ENCODE measurements around the gene MCUR1. TPM values are rescaled to one million over a fixed set of nuclear protein-coding genes. Genes with fewer than 3 reads are reported as not detected.

MCUR1 gene
- total and polyA plus RNA-seq, 9 of the 15 experiments (the other 6 are each of a cell fraction or from before 2014, with no cell fraction given): 5.1 to 60.2 (median 41.4) TPM

DNA sequence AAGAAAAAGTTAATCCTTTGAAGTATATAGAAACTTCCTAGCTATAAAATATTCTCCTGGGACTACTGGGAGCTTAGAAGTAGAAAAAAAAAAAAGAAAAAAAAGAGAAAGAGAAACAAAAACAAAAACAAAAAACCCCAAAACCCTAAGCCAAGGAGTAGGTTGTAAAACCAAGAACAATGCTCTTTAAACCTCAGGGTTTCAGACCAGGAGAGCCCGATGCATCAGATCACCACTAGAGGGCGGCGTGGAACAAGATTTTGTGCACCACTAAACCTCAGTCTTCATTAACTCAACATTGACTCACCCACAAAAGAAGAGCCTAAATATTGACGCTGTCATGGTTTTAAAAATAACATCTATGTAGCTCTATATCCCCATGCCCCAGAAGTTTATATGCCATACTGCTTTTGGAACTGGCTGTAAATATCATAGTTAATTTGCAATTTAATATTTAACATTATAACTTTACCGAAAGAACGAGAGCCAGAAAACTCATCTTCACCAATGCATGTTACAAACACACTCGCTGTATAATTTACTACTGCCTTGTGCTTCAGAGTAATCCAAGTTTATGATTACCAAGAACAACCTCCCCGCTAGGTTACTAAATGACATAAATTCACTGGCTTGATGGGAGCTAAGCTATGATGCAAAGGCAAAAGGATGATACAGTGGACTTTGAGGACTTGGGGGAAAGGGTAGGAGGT lies 19.2 kb downstream of the MCUR1 start (continued):
- TF ChIP-seq NFXL1 (CRISPR knock-in tag; IDR thresholded peaks at IDR 0.05) (no peak), NCOA1 (IDR thresholded peaks at IDR 0.05; ENCODE audit: low read depth) (peak; percentile 45; the same call in 1 of the 2 replicates), MYBL2 (IDR thresholded peaks at IDR 0.05; ENCODE audit: low read depth) (no peak), MYBL2 (CRISPR knock-in tag; IDR thresholded peaks at IDR 0.05; ENCODE audit: borderline replicate concordance) (no peak), CEBPB (tag; IDR thresholded peaks at IDR 0.05) (no peak), SRSF3 (IDR thresholded peaks at IDR 0.05; ENCODE audit: insufficient read depth, low read length) (no peak), PHB (CRISPR knock-in tag; IDR thresholded peaks at IDR 0.05) (no peak), SAFB (IDR thresholded peaks at IDR 0.05; ENCODE audit: borderline replicate concordance, low read depth, low read length) (no peak), NCOA6 (IDR thresholded peaks at IDR 0.05) (no peak), NR3C1 (CRISPR knock-in tag; IDR thresholded peaks at IDR 0.05) (no peak), ZC3H8 (IDR thresholded peaks at IDR 0.05) (peak; percentile 84; the same call in 1 of the 2 replicates), ELF2 (CRISPR knock-in tag; IDR thresholded peaks at IDR 0.05) (no peak), ASH1L (IDR thresholded peaks at IDR 0.05; ENCODE audit: borderline replicate concordance, low read depth, partially characterized antibody) (peak; percentile 53), IFI16 (CRISPR knock-in tag; IDR thresholded peaks at IDR 0.05) (no peak), FOSL1 (tag; conservative IDR thresholded peaks at IDR 0.05) (peak; percentile 66)
- TF ChIP-seq, protein P1, sequence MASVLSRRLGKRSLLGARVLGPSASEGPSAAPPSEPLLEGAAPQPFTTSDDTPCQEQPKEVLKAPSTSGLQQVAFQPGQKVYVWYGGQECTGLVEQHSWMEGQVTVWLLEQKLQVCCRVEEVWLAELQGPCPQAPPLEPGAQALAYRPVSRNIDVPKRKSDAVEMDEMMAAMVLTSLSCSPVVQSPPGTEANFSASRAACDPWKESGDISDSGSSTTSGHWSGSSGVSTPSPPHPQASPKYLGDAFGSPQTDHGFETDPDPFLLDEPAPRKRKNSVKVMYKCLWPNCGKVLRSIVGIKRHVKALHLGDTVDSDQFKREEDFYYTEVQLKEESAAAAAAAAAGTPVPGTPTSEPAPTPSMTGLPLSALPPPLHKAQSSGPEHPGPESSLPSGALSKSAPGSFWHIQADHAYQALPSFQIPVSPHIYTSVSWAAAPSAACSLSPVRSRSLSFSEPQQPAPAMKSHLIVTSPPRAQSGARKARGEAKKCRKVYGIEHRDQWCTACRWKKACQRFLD (CRISPR knock-in tag; IDR thresholded peaks at IDR 0.05): no peak
- TF ChIP-seq, protein P2, sequence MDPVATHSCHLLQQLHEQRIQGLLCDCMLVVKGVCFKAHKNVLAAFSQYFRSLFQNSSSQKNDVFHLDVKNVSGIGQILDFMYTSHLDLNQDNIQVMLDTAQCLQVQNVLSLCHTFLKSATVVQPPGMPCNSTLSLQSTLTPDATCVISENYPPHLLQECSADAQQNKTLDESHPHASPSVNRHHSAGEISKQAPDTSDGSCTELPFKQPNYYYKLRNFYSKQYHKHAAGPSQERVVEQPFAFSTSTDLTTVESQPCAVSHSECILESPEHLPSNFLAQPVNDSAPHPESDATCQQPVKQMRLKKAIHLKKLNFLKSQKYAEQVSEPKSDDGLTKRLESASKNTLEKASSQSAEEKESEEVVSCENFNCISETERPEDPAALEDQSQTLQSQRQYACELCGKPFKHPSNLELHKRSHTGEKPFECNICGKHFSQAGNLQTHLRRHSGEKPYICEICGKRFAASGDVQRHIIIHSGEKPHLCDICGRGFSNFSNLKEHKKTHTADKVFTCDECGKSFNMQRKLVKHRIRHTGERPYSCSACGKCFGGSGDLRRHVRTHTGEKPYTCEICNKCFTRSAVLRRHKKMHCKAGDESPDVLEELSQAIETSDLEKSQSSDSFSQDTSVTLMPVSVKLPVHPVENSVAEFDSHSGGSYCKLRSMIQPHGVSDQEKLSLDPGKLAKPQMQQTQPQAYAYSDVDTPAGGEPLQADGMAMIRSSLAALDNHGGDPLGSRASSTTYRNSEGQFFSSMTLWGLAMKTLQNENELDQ (CRISPR knock-in tag; IDR thresholded peaks at IDR 0.05; ENCODE audit: borderline replicate concordance): no peak
- TF ChIP-seq, protein P3, sequence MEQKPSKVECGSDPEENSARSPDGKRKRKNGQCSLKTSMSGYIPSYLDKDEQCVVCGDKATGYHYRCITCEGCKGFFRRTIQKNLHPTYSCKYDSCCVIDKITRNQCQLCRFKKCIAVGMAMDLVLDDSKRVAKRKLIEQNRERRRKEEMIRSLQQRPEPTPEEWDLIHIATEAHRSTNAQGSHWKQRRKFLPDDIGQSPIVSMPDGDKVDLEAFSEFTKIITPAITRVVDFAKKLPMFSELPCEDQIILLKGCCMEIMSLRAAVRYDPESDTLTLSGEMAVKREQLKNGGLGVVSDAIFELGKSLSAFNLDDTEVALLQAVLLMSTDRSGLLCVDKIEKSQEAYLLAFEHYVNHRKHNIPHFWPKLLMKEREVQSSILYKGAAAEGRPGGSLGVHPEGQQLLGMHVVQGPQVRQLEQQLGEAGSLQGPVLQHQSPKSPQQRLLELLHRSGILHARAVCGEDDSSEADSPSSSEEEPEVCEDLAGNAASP (IDR thresholded peaks at IDR 0.05): no peak
- TF ChIP-seq, protein P4, sequence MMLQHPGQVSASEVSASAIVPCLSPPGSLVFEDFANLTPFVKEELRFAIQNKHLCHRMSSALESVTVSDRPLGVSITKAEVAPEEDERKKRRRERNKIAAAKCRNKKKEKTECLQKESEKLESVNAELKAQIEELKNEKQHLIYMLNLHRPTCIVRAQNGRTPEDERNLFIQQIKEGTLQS (IDR thresholded peaks at IDR 0.05): peak; percentile 22; the same call in 1 of the 2 replicates
- TF ChIP-seq, protein P4 (CRISPR knock-in tag; conservative IDR thresholded peaks at IDR 0.05): no peak
- TF ChIP-seq, protein P5, sequence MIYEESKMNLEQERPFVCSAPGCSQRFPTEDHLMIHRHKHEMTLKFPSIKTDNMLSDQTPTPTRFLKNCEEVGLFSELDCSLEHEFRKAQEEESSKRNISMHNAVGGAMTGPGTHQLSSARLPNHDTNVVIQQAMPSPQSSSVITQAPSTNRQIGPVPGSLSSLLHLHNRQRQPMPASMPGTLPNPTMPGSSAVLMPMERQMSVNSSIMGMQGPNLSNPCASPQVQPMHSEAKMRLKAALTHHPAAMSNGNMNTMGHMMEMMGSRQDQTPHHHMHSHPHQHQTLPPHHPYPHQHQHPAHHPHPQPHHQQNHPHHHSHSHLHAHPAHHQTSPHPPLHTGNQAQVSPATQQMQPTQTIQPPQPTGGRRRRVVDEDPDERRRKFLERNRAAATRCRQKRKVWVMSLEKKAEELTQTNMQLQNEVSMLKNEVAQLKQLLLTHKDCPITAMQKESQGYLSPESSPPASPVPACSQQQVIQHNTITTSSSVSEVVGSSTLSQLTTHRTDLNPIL (CRISPR knock-in tag; IDR thresholded peaks at IDR 0.05): no peak

Measured in K562 (cell line).